ENCODE measurements around the gene RNF43. TPM values are rescaled to one million over a fixed set of nuclear protein-coding genes. Genes with fewer than 3 reads are reported as not detected.

The RNF43 gene
- total RNA-seq (2014; rRNA removed): 3.8 and 8.5 TPM in 2 replicates
- percentile 56 among the genes with signal in this experiment for Bru-seq, nascent RNA
- percentile 79 among the genes with signal in this experiment for BruChase-seq, experiment 1, labeled RNA remaining after a 6-hour chase
- BruChase-seq, experiment 2, labeled RNA remaining after a 2-hour chase: percentile 79 among the genes with signal in this experiment
- long read RNA-seq, partial matches to known transcripts: 4 of 5 reads
- long read RNA-seq, other reads (novel, unspliced or antisense): 1 of 5 reads

DNA sequence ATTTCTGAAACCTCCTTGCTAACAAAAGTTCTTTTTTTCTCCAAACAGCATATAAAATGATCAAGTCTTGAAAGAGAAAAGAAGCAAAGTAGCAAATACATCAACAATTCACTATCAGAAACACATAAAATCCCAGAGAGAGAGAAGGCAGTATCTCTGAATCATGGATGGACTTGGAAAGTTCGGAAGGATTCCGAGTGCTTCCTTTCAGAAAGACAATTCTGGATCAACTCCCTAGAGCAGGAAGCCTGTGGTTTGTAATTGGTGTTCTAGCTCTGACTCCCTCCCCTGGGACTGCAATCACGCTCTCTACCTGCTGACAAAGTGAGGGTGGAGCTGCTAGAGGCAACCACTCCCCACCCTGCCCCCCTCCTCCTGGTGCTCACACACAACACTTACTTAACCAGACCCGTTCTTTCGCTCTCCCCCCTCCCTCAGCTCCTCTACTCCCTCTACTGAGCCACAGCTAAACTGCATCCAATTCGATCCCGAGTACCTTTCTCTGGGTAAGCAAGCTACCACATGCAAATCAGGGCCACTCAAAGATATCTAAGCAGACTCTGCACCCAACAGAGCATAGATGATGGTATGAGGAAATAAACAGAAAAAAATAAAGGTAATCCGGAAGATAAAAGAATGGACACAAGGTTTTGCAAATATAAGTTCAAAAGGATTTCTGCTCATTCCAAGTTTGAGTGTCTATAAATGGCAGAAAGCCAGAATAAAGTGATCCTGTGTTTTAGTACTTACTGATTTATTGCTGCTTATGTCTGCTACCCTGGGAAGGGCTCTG lies at the start of gene RNF43:
TSS of gene RNF43 (minus strand) at position 235 of the 793 bp plus-strand sequence. CDS start 1,957 bp downstream, outside the sequence.
- Histone ChIP-seq H3K36me3 (ENCODE audit: low read depth, low read length) (no peaks in the 10 kb centered on the region), H3F3A (ENCODE audit: low read length, unreplicated experiment) (peaks cover 4% of the 10 kb centered on the region), H3K4me1 (ENCODE audit: insufficient read depth, low read length) (peaks cover 51% of the 10 kb centered on the region), H3K4me2 (ENCODE audit: low read length) (peak within 1 kb of the TSS; percentile 87), H3K4me3 (ENCODE audit: low read length) (peak within 1 kb of the TSS; percentile 79), H3K9ac (ENCODE audit: low read length) (peak within 1 kb of the TSS; percentile 63), H3K79me2 (ENCODE audit: low read length) (peaks cover 41% of the 10 kb centered on the region), H3K27ac (ENCODE audit: low read length) (peak within 1 kb of the TSS; percentile 72), H2AFZ (ENCODE audit: low read length) (peak within 1 kb of the TSS; percentile 82), H3K9me2 (replicated peaks; ENCODE audit: low read length) (no peaks in the 10 kb centered on the region), H3K9me3 (ENCODE audit: low read length) (no peaks in the 10 kb centered on the region), H4K20me1 (ENCODE audit: low read length) (no peaks in the 10 kb centered on the region), H3K27me3 (ENCODE audit: low read length) (peaks cover 22% of the 10 kb centered on the region)
- BruUV-seq (replicated peaks): no TSS peak
- TF ChIP-seq EZH2phosphoT487 (IDR thresholded peaks at IDR 0.05; ENCODE audit: borderline replicate concordance, low read length): no peak
- TF ChIP-seq, protein P1, sequence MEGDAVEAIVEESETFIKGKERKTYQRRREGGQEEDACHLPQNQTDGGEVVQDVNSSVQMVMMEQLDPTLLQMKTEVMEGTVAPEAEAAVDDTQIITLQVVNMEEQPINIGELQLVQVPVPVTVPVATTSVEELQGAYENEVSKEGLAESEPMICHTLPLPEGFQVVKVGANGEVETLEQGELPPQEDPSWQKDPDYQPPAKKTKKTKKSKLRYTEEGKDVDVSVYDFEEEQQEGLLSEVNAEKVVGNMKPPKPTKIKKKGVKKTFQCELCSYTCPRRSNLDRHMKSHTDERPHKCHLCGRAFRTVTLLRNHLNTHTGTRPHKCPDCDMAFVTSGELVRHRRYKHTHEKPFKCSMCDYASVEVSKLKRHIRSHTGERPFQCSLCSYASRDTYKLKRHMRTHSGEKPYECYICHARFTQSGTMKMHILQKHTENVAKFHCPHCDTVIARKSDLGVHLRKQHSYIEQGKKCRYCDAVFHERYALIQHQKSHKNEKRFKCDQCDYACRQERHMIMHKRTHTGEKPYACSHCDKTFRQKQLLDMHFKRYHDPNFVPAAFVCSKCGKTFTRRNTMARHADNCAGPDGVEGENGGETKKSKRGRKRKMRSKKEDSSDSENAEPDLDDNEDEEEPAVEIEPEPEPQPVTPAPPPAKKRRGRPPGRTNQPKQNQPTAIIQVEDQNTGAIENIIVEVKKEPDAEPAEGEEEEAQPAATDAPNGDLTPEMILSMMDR (conservative IDR thresholded peaks at IDR 0.05; ENCODE audit: low read depth, low read length): peak; percentile 95
- TF ChIP-seq EZH2 (IDR thresholded peaks at IDR 0.05; ENCODE audit: low read length, unreplicated experiment): no peak
- ChIA-PET POLR2A (ENCODE audit: unreplicated experiment) (interaction anchor here (0.6 to 2.0 kb wide), 8 partner anchors 14 to 100 kb away, joined by 3 to 34 read pairs (median 4); partner anchors contain the start of gene SUPT4H1), CTCF (interaction anchor here (0.6 to 3.0 kb wide), 21 partner anchors 17 to 894 kb away, joined by 3 to 61 read pairs (median 4); partner anchors contain the start of gene SUPT4H1)
- peak; percentile 94 for ATAC-seq
- DNase-seq: peak; percentile 99
- intact Hi-C loops (cut with micrococcal nuclease): loop anchor here (1.0 kb wide), 4 partner anchors 26 to 100 kb away; partner anchors contain the start of gene SUPT4H1

DNA sequence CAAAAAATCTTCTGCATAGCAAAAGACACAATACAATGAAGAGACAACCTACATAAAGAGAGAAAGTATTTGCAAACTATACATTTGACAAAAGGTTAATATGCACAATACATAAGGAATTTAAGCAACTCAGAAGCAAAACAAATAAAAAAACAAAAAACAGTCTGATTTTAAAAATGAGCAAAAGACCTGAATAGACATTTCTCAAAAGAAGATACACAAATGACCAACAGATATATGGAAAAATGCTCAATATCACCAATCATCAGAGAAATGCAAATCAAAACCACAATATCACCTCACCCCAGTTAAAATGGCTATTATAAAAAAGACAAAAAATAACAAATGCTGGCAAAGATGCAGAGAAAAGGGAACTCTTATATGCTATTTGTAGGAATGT lies 38.2 kb upstream of the RNF43 start:
- BruUV-seq (replicated peaks): no TSS peak
- POLR2A ChIA-PET (ENCODE audit: unreplicated experiment): no interaction called here
- Histone ChIP-seq H3K4me2 (ENCODE audit: low read length) (no peak overlapping the region), H2AFZ (ENCODE audit: low read length) (no peak overlapping the region), H3K4me1 (ENCODE audit: insufficient read depth, low read length) (no peaks in the 10 kb centered on the region), H3F3A (ENCODE audit: low read length, unreplicated experiment) (no peaks in the 10 kb centered on the region), H3K9me2 (replicated peaks; ENCODE audit: low read length) (no peaks in the 10 kb centered on the region), H3K79me2 (ENCODE audit: low read length) (no peaks in the 10 kb centered on the region), H3K36me3 (ENCODE audit: low read depth, low read length) (no peaks in the 10 kb centered on the region), H4K20me1 (ENCODE audit: low read length) (no peaks in the 10 kb centered on the region), H3K9me3 (ENCODE audit: low read length) (no peaks in the 10 kb centered on the region), H3K4me3 (ENCODE audit: low read length) (no peak overlapping the region), H3K27me3 (ENCODE audit: low read length) (peaks cover 12% of the 10 kb centered on the region; the same call in 1 of the 2 replicates), H3K9ac (ENCODE audit: low read length) (no peak overlapping the region), H3K27ac (ENCODE audit: low read length) (no peak overlapping the region)
- TF ChIP-seq EZH2 (IDR thresholded peaks at IDR 0.05; ENCODE audit: low read length, unreplicated experiment): no peak
- TF ChIP-seq, protein P1 (conservative IDR thresholded peaks at IDR 0.05; ENCODE audit: low read depth, low read length): no peak
- no peak for TF ChIP-seq EZH2phosphoT487 (IDR thresholded peaks at IDR 0.05; ENCODE audit: borderline replicate concordance, low read length)
- ATAC-seq: no peak
- no peak for DNase-seq
- intact Hi-C loops (cut with micrococcal nuclease): no loop called here
- CTCF ChIA-PET: no interaction called here

Measured in PC-3 (cell line).